ENCODE results near the gene RPS5. TPM values are rescaled to one million over a fixed set of nuclear protein-coding genes. Genes with fewer than 3 reads are reported as not detected.

Gene RPS5
- total and polyA plus RNA-seq, 9 of the 15 experiments (the other 6 are each of a cell fraction or from before 2014, with no cell fraction given), result 1,228 to 3,570 (median 2,484) TPM

GRCh38 chr19:58408152-58409009 is 21.3 kb downstream of the RPS5 start, which contains the start of gene ZNF584 (continued):
- TF ChIP-seq, protein P1, sequence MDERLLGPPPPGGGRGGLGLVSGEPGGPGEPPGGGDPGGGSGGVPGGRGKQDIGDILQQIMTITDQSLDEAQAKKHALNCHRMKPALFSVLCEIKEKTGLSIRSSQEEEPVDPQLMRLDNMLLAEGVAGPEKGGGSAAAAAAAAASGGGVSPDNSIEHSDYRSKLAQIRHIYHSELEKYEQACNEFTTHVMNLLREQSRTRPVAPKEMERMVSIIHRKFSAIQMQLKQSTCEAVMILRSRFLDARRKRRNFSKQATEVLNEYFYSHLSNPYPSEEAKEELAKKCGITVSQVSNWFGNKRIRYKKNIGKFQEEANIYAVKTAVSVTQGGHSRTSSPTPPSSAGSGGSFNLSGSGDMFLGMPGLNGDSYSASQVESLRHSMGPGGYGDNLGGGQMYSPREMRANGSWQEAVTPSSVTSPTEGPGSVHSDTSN (CRISPR knock-in tag; IDR thresholded peaks at IDR 0.05; ENCODE audit: low read depth), result no peak
- TF ChIP-seq, protein P1 (tag; conservative IDR thresholded peaks at IDR 0.05; ENCODE audit: low read depth), result no peak
- no peak for TF ChIP-seq TSHZ1 (CRISPR knock-in tag; IDR thresholded peaks at IDR 0.05)
- TF ChIP-seq ZBTB33 (CRISPR knock-in tag; IDR thresholded peaks at IDR 0.05), result peak; percentile 69; the same call in 1 of the 2 replicates
- no peak for TF ChIP-seq ZNF239 (CRISPR knock-in tag; IDR thresholded peaks at IDR 0.05)
- TF ChIP-seq, protein P2, sequence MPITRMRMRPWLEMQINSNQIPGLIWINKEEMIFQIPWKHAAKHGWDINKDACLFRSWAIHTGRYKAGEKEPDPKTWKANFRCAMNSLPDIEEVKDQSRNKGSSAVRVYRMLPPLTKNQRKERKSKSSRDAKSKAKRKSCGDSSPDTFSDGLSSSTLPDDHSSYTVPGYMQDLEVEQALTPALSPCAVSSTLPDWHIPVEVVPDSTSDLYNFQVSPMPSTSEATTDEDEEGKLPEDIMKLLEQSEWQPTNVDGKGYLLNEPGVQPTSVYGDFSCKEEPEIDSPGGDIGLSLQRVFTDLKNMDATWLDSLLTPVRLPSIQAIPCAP (CRISPR knock-in tag; IDR thresholded peaks at IDR 0.05; ENCODE audit: borderline replicate concordance), result no peak
- peak; percentile 53; the same call in 1 of the 2 replicates for TF ChIP-seq ATF3 (IDR thresholded peaks at IDR 0.05)
- no peak for TF ChIP-seq ATF3 (CRISPR knock-in tag; conservative IDR thresholded peaks at IDR 0.05)
- no peak for TF ChIP-seq ZNF224 (CRISPR knock-in tag; IDR thresholded peaks at IDR 0.05)
- no peak for TF ChIP-seq ZNF717 (CRISPR knock-in tag; IDR thresholded peaks at IDR 0.05)
- TF ChIP-seq ZNF175 (CRISPR knock-in tag; IDR thresholded peaks at IDR 0.05; ENCODE audit: low read depth), result no peak
- TF ChIP-seq CBX1 (IDR thresholded peaks at IDR 0.05; ENCODE audit: low read depth), result 0 out of 2 replicates have a peak, but pooled peaks have one; percentile 15
- 0 out of 2 replicates have a peak, but pooled peaks have one; percentile 5 for TF ChIP-seq BRD4 (IDR thresholded peaks at IDR 0.05)
- peak; percentile 24 to 45 for TF ChIP-seq E2F6 (IDR thresholded peaks at IDR 0.05; ENCODE audit: borderline replicate concordance in 1 of 2, extremely low read depth in 1 of 2, insufficient read depth in 1 of 2, insufficient read length in 1 of 2, low read depth in 1 of 2, low read length in 1 of 2, poor library complexity in 1 of 2, severe bottlenecking in 1 of 2)
